A673 (cell line): ENCODE measurements around the gene INPP4A. TPM values are rescaled to one million over a fixed set of nuclear protein-coding genes. Genes with fewer than 3 reads are reported as not detected.

Experiments
- BruUV-seq: library from RNA; stranded (reverse); fragments of 400-500 nt; replicated peaks from 2 replicates; lab custom pipeline; 2021; lab: Mats Ljungman, UMichigan
- CTCF ChIA-PET: fragments of 300-600 bp; sonication (Branson Sonifier 250); formaldehyde crosslinking; loops from one replicate; lab custom pipeline; 2022; ENCODE audit warnings: antibody characterized with exemption; lab: Charles Lee
- POLR2A ChIA-PET: fragments of 300-600 bp; sonication (Branson Sonifier 250); formaldehyde crosslinking; loops from one replicate; lab custom pipeline; 2022; ENCODE audit warnings: antibody characterized with exemption; ENCODE audit not compliant: low non-redundant PET; lab: Charles Lee
- DNase-seq: peaks from one replicate; pipeline ENCODE4 v3.0.0-alpha.2; 2015; ENCODE audit warnings: low spot score
- H3K27ac ChIP-seq: fragments of 200-600 bp; sonication (generic); 2 replicates; pipeline ENCODE4 v1.5.1; 2016; ENCODE audit warnings: mixed run types, low read depth, mild to moderate bottlenecking, mixed read lengths, antibody characterized with exemption, low read length; ENCODE audit not compliant: poor library complexity, severe bottlenecking
- H3K27me3 ChIP-seq: fragments of 200-600 bp; sonication (generic); replicated peaks from 2 replicates; pipeline ENCODE4 v1.6.1; 2017; ENCODE audit warnings: mixed run types, low read depth, mild to moderate bottlenecking, mixed read lengths, antibody characterized with exemption, low read length; ENCODE audit not compliant: insufficient read depth, poor library complexity
- H3K36me3 ChIP-seq: fragments of 200-600 bp; sonication (generic); 2 replicates; pipeline ENCODE4 v1.6.1; 2016; ENCODE audit warnings: mixed run types, mild to moderate bottlenecking, mixed read lengths, antibody characterized with exemption, low read length; ENCODE audit not compliant: insufficient read depth, poor library complexity, severe bottlenecking
- H3K4me1 ChIP-seq: fragments of 200-600 bp; sonication (generic); 2 replicates; pipeline ENCODE4 v1.6.1; 2017; ENCODE audit warnings: mixed run types, mild to moderate bottlenecking, mixed read lengths, antibody characterized with exemption, low read length; ENCODE audit not compliant: insufficient read depth, poor library complexity, severe bottlenecking
- H3K4me3 ChIP-seq: fragments of 200-600 bp; sonication (generic); 2 replicates; pipeline ENCODE4 v1.5.1; 2016; ENCODE audit warnings: low read depth, mixed run types, mild to moderate bottlenecking, mixed read lengths, low read length; ENCODE audit not compliant: poor library complexity, severe bottlenecking
- H3K9me3 ChIP-seq: fragments of 200-600 bp; sonication (generic); 2 replicates; pipeline ENCODE4 v1.6.1; 2016; ENCODE audit warnings: mixed run types, low read depth, mild to moderate bottlenecking, mixed read lengths, antibody characterized with exemption, low read length; ENCODE audit not compliant: poor library complexity, severe bottlenecking
- CTCF ChIP-seq: fragments of 300-800, 200-600 bp; sonication (generic); conservative IDR thresholded peaks from 2 replicates; pipeline ENCODE4 v1.5.1; 2017; ENCODE audit warnings: low read depth, mild to moderate bottlenecking, antibody characterized with exemption, low read length, moderate library complexity, mixed read lengths
- EZH2 ChIP-seq: fragments of 200-600 bp; sonication (generic); IDR thresholded peaks from 2 replicates; pipeline ENCODE4 v1.6.1; 2017; ENCODE audit warnings: borderline replicate concordance, low read depth, mild to moderate bottlenecking, mixed read lengths, antibody characterized with exemption, low read length; ENCODE audit not compliant: poor library complexity, severe bottlenecking
- intact Hi-C: fragments of 100-400 bp; cut with micrococcal nuclease; formaldehyde crosslinking; loops from one replicate; pipeline ENCODE4 v1.10.0; 2022; ENCODE audit not compliant: unreplicated experiment
- total RNA-seq: library from RNA; stranded (reverse); gene quantifications from 2 replicates; pipeline ENCODE4 v1.2.3, GENCODE V29; 2021

INPP4A gene
- total RNA-seq, 1 experiment from 2014 or later, result 33.5 TPM

GRCh38 chr2:98453531-98453930 lies 8.9 kb downstream of the INPP4A start:
- TF ChIP-seq EZH2 (no peak), CTCF (no peak)
- H3K36me3 ChIP-seq, result no peaks in the 10 kb centered on the region
- no peaks in the 10 kb centered on the region for H3K4me1 ChIP-seq
- no peaks in the 10 kb centered on the region for H3K27me3 ChIP-seq
- intact Hi-C loops, result no loop called here
- DNase-seq, result no peak
- ChIA-PET CTCF (no interaction called here), POLR2A (no interaction called here)
- H3K27ac ChIP-seq, result no peak overlapping the region
- BruUV-seq, result no TSS peak
- no peak overlapping the region for H3K4me3 ChIP-seq
- no peaks in the 10 kb centered on the region for H3K9me3 ChIP-seq

- no TSS peak for BruUV-seq
- no peak for DNase-seq
- Histone ChIP-seq H3K27me3 (no peaks in the 10 kb centered on the region), H3K4me1 (no peaks in the 10 kb centered on the region), H3K4me3 (no peak overlapping the region), H3K36me3 (no peaks in the 10 kb centered on the region), H3K9me3 (no peaks in the 10 kb centered on the region), H3K27ac (no peak overlapping the region)
- POLR2A ChIA-PET, result no interaction called here
- CTCF ChIA-PET, result no interaction called here
- no peak for TF ChIP-seq EZH2
- intact Hi-C loops, result no loop called here
These were observed 9.4 kb downstream of the INPP4A start for GRCh38 chr2:98454073-98454472.

GRCh38 chr2:98454500-98455235 lies 10.0 kb downstream of the INPP4A start:
- DNase-seq, result no peak
- intact Hi-C loops, result no loop called here
- no peak overlapping the region for H3K4me3 ChIP-seq

More at GRCh38 chr2:98454500-98455235, 10.0 kb downstream of the INPP4A start:
- POLR2A ChIA-PET, result no interaction called here
- no peaks in the 10 kb centered on the region for H3K36me3 ChIP-seq
- CTCF ChIA-PET, result no interaction called here
- no peak overlapping the region for H3K27ac ChIP-seq
- H3K4me1 ChIP-seq, result no peaks in the 10 kb centered on the region
- no TSS peak for BruUV-seq
- no peaks in the 10 kb centered on the region for H3K27me3 ChIP-seq
- H3K9me3 ChIP-seq, result no peaks in the 10 kb centered on the region
- TF ChIP-seq EZH2 (no peak), CTCF (no peak)
